ENCODE measurements around the gene C10orf143.
"Not testable (repeated sequence)": the region's sequence is repeated elsewhere in the genome, so short reads cannot be mapped to it uniquely, and the experiment has no call there.

Gene C10orf143

GRCh38 chr10:130137090-130137448 is 26.4 kb upstream of the C10orf143 start:
- Histone ChIP-seq H3K27me3 (ENCODE audit: control insufficient read depth in 2 of 2, insufficient read depth in 2 of 2, low read length in 2 of 2) (no peaks in the 10 kb centered on the region), H3K4me3 (ENCODE audit: low read length in 2 of 2) (peak overlapping the region; percentile 83 to 87), H3K27ac (ENCODE audit: low read depth in 2 of 2, low read length in 2 of 2) (peak overlapping the region; percentile 65 to 77), H3K9me3 (ENCODE audit: control insufficient read depth in 2 of 2, low read length in 2 of 2) (no peaks in the 10 kb centered on the region), H3K9ac (ENCODE audit: low read depth in 1 of 2, low read length in 2 of 2) (peak overlapping the region; percentile 68 to 89), H3K36me3 (ENCODE audit: control insufficient read depth in 2 of 2, insufficient read depth in 2 of 2, low read length in 2 of 2) (peaks cover 2 to 4% of the 10 kb centered on the region in 2 donors), H3K4me1 (ENCODE audit: control insufficient read depth in 2 of 2, insufficient read depth in 2 of 2, low read length in 2 of 2) (peaks cover 20 to 22% of the 10 kb centered on the region in 2 donors)

- Histone ChIP-seq H3K27ac (ENCODE audit: low read depth in 2 of 2, low read length in 2 of 2) (peak within 1 kb of the TSS; percentile 65 to 77), H3K4me3 (ENCODE audit: low read length in 2 of 2) (peak within 1 kb of the TSS; percentile 83 to 87), H3K36me3 (ENCODE audit: control insufficient read depth in 2 of 2, insufficient read depth in 2 of 2, low read length in 2 of 2) (no peaks in the 10 kb centered on the region), H3K9me3 (ENCODE audit: control insufficient read depth in 2 of 2, low read length in 2 of 2) (no peaks in the 10 kb centered on the region), H3K4me1 (ENCODE audit: control insufficient read depth in 2 of 2, insufficient read depth in 2 of 2, low read length in 2 of 2) (peaks cover 20 to 22% of the 10 kb centered on the region in 2 donors), H3K9ac (ENCODE audit: low read depth in 1 of 2, low read length in 2 of 2) (peak within 1 kb of the TSS; percentile 68 to 89), H3K27me3 (ENCODE audit: control insufficient read depth in 2 of 2, insufficient read depth in 2 of 2, low read length in 2 of 2) (no peaks in the 10 kb centered on the region)
Measured at GRCh38 chr10:130136226-130137089, 25.8 kb upstream of the C10orf143 start, which contains the start of gene GLRX3. GLRX3 (plus strand) TSS chr10:130136391; CDS start chr10:130136421, 30 bp downstream.

- H3K4me1 ChIP-seq (ENCODE audit: control insufficient read depth in 2 of 2, insufficient read depth in 2 of 2, low read length in 2 of 2) = peaks cover 20 to 22% of the 10 kb centered on the region in 2 donors
- H3K9ac ChIP-seq (ENCODE audit: low read depth in 1 of 2, low read length in 2 of 2) = peak overlapping the region; percentile 63 to 89
- no peaks in the 10 kb centered on the region for H3K36me3 ChIP-seq (ENCODE audit: control insufficient read depth in 2 of 2, insufficient read depth in 2 of 2, low read length in 2 of 2)
- H3K27me3 ChIP-seq (ENCODE audit: control insufficient read depth in 2 of 2, insufficient read depth in 2 of 2, low read length in 2 of 2) = no peaks in the 10 kb centered on the region
- H3K9me3 ChIP-seq (ENCODE audit: control insufficient read depth in 2 of 2, low read length in 2 of 2) = no peaks in the 10 kb centered on the region
- peak overlapping the region; percentile 83 to 87 for H3K4me3 ChIP-seq (ENCODE audit: low read length in 2 of 2)
- peak overlapping the region; percentile 42 to 65 for H3K27ac ChIP-seq (ENCODE audit: low read depth in 2 of 2, low read length in 2 of 2)
Measured at GRCh38 chr10:130135676-130136225, 25.1 kb upstream of the C10orf143 start.

- H3K9ac ChIP-seq (ENCODE audit: low read depth in 1 of 2, low read length in 2 of 2) = no peak overlapping the region
- H3K27me3 ChIP-seq (ENCODE audit: control insufficient read depth in 2 of 2, insufficient read depth in 2 of 2, low read length in 2 of 2) = peaks cover 0 to 3% of the 10 kb centered on the region in 2 donors
- H3K27ac ChIP-seq (ENCODE audit: low read depth in 2 of 2, low read length in 2 of 2) = no peak overlapping the region
- H3K36me3 ChIP-seq (ENCODE audit: control insufficient read depth in 2 of 2, insufficient read depth in 2 of 2, low read length in 2 of 2) = no peaks in the 10 kb centered on the region
- no peaks in the 10 kb centered on the region for H3K9me3 ChIP-seq (ENCODE audit: control insufficient read depth in 2 of 2, low read length in 2 of 2)
- H3K4me1 ChIP-seq (ENCODE audit: control insufficient read depth in 2 of 2, insufficient read depth in 2 of 2, low read length in 2 of 2) = peaks cover 0 to 2% of the 10 kb centered on the region in 2 donors
- no peak overlapping the region for H3K4me3 ChIP-seq (ENCODE audit: low read length in 2 of 2)
Measured at GRCh38 chr10:130128922-130129321, 18.3 kb upstream of the C10orf143 start.

- no peak overlapping the region for H3K4me3 ChIP-seq (ENCODE audit: low read length in 2 of 2)
Measured at GRCh38 chr10:130128062-130128781, 17.6 kb upstream of the C10orf143 start.

GRCh38 chr10:130127364-130128061 is 16.9 kb upstream of the C10orf143 start:
- no peak overlapping the region for H3K4me3 ChIP-seq (ENCODE audit: low read length in 2 of 2)
- no peak overlapping the region for H3K9ac ChIP-seq (ENCODE audit: low read depth in 1 of 2, low read length in 2 of 2)

More at GRCh38 chr10:130128062-130128781, 17.6 kb upstream of the C10orf143 start:
- H3K9me3 ChIP-seq (ENCODE audit: control insufficient read depth in 2 of 2, low read length in 2 of 2) = no peaks in the 10 kb centered on the region
- H3K27me3 ChIP-seq (ENCODE audit: control insufficient read depth in 2 of 2, insufficient read depth in 2 of 2, low read length in 2 of 2) = peaks cover 0 to 3% of the 10 kb centered on the region in 2 donors
- H3K36me3 ChIP-seq (ENCODE audit: control insufficient read depth in 2 of 2, insufficient read depth in 2 of 2, low read length in 2 of 2) = no peaks in the 10 kb centered on the region
- H3K4me1 ChIP-seq (ENCODE audit: control insufficient read depth in 2 of 2, insufficient read depth in 2 of 2, low read length in 2 of 2) = peaks cover 0 to 2% of the 10 kb centered on the region in 2 donors
- no peak overlapping the region for H3K9ac ChIP-seq (ENCODE audit: low read depth in 1 of 2, low read length in 2 of 2)
- no peak overlapping the region for H3K27ac ChIP-seq (ENCODE audit: low read depth in 2 of 2, low read length in 2 of 2)

GRCh38 chr10:130121486-130122079 is 11.0 kb upstream of the C10orf143 start:
- no peaks in the 10 kb centered on the region for H3K27me3 ChIP-seq (ENCODE audit: control insufficient read depth in 2 of 2, insufficient read depth in 2 of 2, low read length in 2 of 2)
- no peaks in the 10 kb centered on the region for H3K9me3 ChIP-seq (ENCODE audit: control insufficient read depth in 2 of 2, low read length in 2 of 2)
- H3K27ac ChIP-seq (ENCODE audit: low read depth in 2 of 2, low read length in 2 of 2) = no peak overlapping the region
- no peak overlapping the region for H3K4me3 ChIP-seq (ENCODE audit: low read length in 2 of 2)
- H3K4me1 ChIP-seq (ENCODE audit: control insufficient read depth in 2 of 2, insufficient read depth in 2 of 2, low read length in 2 of 2) = no peaks in the 10 kb centered on the region
- no peak overlapping the region for H3K9ac ChIP-seq (ENCODE audit: low read depth in 1 of 2, low read length in 2 of 2)
- no peaks in the 10 kb centered on the region for H3K36me3 ChIP-seq (ENCODE audit: control insufficient read depth in 2 of 2, insufficient read depth in 2 of 2, low read length in 2 of 2)

More at GRCh38 chr10:130127364-130128061, 16.9 kb upstream of the C10orf143 start:
- no peaks in the 10 kb centered on the region for H3K9me3 ChIP-seq (ENCODE audit: control insufficient read depth in 2 of 2, low read length in 2 of 2)
- H3K27me3 ChIP-seq (ENCODE audit: control insufficient read depth in 2 of 2, insufficient read depth in 2 of 2, low read length in 2 of 2) = peaks cover 0 to 3% of the 10 kb centered on the region in 2 donors
- no peak overlapping the region for H3K27ac ChIP-seq (ENCODE audit: low read depth in 2 of 2, low read length in 2 of 2)
- H3K36me3 ChIP-seq (ENCODE audit: control insufficient read depth in 2 of 2, insufficient read depth in 2 of 2, low read length in 2 of 2) = no peaks in the 10 kb centered on the region
- H3K4me1 ChIP-seq (ENCODE audit: control insufficient read depth in 2 of 2, insufficient read depth in 2 of 2, low read length in 2 of 2) = peaks cover 0 to 2% of the 10 kb centered on the region in 2 donors

- not testable (repeated sequence) for H3K27me3 ChIP-seq (ENCODE audit: control insufficient read depth in 2 of 2, insufficient read depth in 2 of 2, low read length in 2 of 2); H3K9ac ChIP-seq (ENCODE audit: low read depth in 1 of 2, low read length in 2 of 2); H3K9me3 ChIP-seq (ENCODE audit: control insufficient read depth in 2 of 2, low read length in 2 of 2); H3K4me3 ChIP-seq (ENCODE audit: low read length in 2 of 2); H3K27ac ChIP-seq (ENCODE audit: low read depth in 2 of 2, low read length in 2 of 2); H3K4me1 ChIP-seq (ENCODE audit: control insufficient read depth in 2 of 2, insufficient read depth in 2 of 2, low read length in 2 of 2); H3K36me3 ChIP-seq (ENCODE audit: control insufficient read depth in 2 of 2, insufficient read depth in 2 of 2, low read length in 2 of 2)
Measured at GRCh38 chr10:130117535-130117934, 6.9 kb upstream of the C10orf143 start.

GRCh38 chr10:130116942-130117341 is 6.3 kb upstream of the C10orf143 start:
- H3K27ac ChIP-seq (ENCODE audit: low read depth in 2 of 2, low read length in 2 of 2); H3K27me3 ChIP-seq (ENCODE audit: control insufficient read depth in 2 of 2, insufficient read depth in 2 of 2, low read length in 2 of 2); H3K9ac ChIP-seq (ENCODE audit: low read depth in 1 of 2, low read length in 2 of 2); H3K9me3 ChIP-seq (ENCODE audit: control insufficient read depth in 2 of 2, low read length in 2 of 2); H3K4me3 ChIP-seq (ENCODE audit: low read length in 2 of 2); H3K4me1 ChIP-seq (ENCODE audit: control insufficient read depth in 2 of 2, insufficient read depth in 2 of 2, low read length in 2 of 2); H3K36me3 ChIP-seq (ENCODE audit: control insufficient read depth in 2 of 2, insufficient read depth in 2 of 2, low read length in 2 of 2): not testable (repeated sequence)

Data from mucosa of rectum (tissue), 2 donors.